GM12878 (cell line): Measurements from ENCODE around the gene BCL2. TPM values are rescaled to one million over a fixed set of nuclear protein-coding genes. Genes with fewer than 3 reads are reported as not detected.
A peak's percentile ranks its signal among the peaks of the same experiment; 100 is the strongest.

Experiments used
- ATF2 ChIP-seq: IDR thresholded peaks from 2 replicates; pipeline ENCODE4 v1.6.1; 2012; ENCODE audit warnings: low read length, inconsistent platforms
- BACH1 ChIP-seq: fragments of 450-650 bp; IDR thresholded peaks from 2 replicates; pipeline ENCODE4 v1.6.1; 2017; ENCODE audit warnings: mild to moderate bottlenecking, borderline replicate concordance
- BCL11A ChIP-seq: IDR thresholded peaks from 2 replicates; pipeline ENCODE4 v1.6.1; 2011; ENCODE audit warnings: low read depth, low read length
- HDGF ChIP-seq: fragments of 450-650 bp; IDR thresholded peaks from 2 replicates; pipeline ENCODE4 v1.6.1; 2016; ENCODE audit warnings: antibody characterized with exemption
- NFXL1 ChIP-seq: fragments of 450-650 bp; IDR thresholded peaks from 2 replicates; pipeline ENCODE4 v1.6.1; 2017; ENCODE audit warnings: antibody characterized with exemption, mild to moderate bottlenecking, borderline replicate concordance
- RAD51 ChIP-seq: fragments of 450-650 bp; IDR thresholded peaks from 2 replicates; pipeline ENCODE4 v1.6.1; 2016; ENCODE audit warnings: moderate library complexity, mild to moderate bottlenecking, inconsistent platforms
- RFX5 ChIP-seq: IDR thresholded peaks from 2 replicates; pipeline ENCODE4 v1.6.1; 2011; ENCODE audit warnings: low read depth, low read length, improper control_type of control experiment
- SP1 ChIP-seq: IDR thresholded peaks from one replicate; pipeline ENCODE4 v1.6.1; 2011; ENCODE audit warnings: low read depth, low read length
- TCF12 ChIP-seq: IDR thresholded peaks from 2 replicates; pipeline ENCODE4 v1.6.1; 2011; ENCODE audit warnings: low read depth, mild to moderate bottlenecking, low read length
- ZBTB11 ChIP-seq: fragments of 450-650 bp; formaldehyde crosslinking; IDR thresholded peaks from 2 replicates; pipeline ENCODE4 v1.5.0; 2022; ENCODE audit warnings: mild to moderate bottlenecking, missing genetic modification characterization
- ZNF217 ChIP-seq: fragments of 450-650 bp; IDR thresholded peaks from 2 replicates; pipeline ENCODE4 v1.6.1; 2017; ENCODE audit warnings: antibody characterized with exemption, mild to moderate bottlenecking
- ZZZ3 ChIP-seq: IDR thresholded peaks from 2 replicates; pipeline ENCODE4 v1.6.1; 2011; ENCODE audit warnings: low read depth; ENCODE audit not compliant: control insufficient read depth, insufficient read length
- polyA plus RNA-seq, 11 experiments: library from polyadenylated mRNA; depleted of rRNA in 4 of 11; unstranded in 6 of 11; stranded (reverse) in 5 of 11; fragments of >200 nt; fragmentation: Nextera tagmentation in 4 of 11; fragmentation: Illumina TruSeq in 1 of 11; extraction: Ambion mirVana in 4 of 11; extraction: Trizol in 1 of 11; gene quantifications; 1 replicate in 1 of 11; 2 replicates in 10 of 11; pipeline versions ENCODE4 v1.2.1 to v1.2.3, GENCODE V29; 2011 to 2016; ENCODE audit warnings: inconsistent platforms in 2 of 11, missing spikeins in 2 of 11, low read depth in 1 of 11
- total RNA-seq, 4 experiments: library from RNA; depleted of rRNA in 3 of 4; stranded (reverse); fragments of >200 nt in 3 of 4; fragmentation: Illumina TruSeq in 1 of 4; extraction: Trizol in 1 of 4; gene quantifications; 2 replicates each; pipeline versions ENCODE4 v1.2.1 to v1.2.3, GENCODE V29; 2013 to 2021
- TF ChIP-seq, protein P1 (sequence below): IDR thresholded peaks from 2 replicates; pipeline ENCODE4 v1.6.1; 2011; ENCODE audit warnings: borderline replicate concordance, low read depth, mild to moderate bottlenecking, moderate library complexity, low read length; ENCODE audit not compliant: insufficient read depth, poor library complexity, severe bottlenecking
- TF ChIP-seq, protein P2 (sequence below): fragments of 450-650 bp; conservative IDR thresholded peaks from 2 replicates; pipeline ENCODE4 v1.6.1; 2017; ENCODE audit warnings: mild to moderate bottlenecking, moderate library complexity

Gene BCL2
- total and polyA plus RNA-seq, 10 of the 15 experiments (the other 5 are each of a cell fraction or from before 2014, with no cell fraction given): 4.1 to 47.8 (median 19.3) TPM

- TF ChIP-seq, protein P1, sequence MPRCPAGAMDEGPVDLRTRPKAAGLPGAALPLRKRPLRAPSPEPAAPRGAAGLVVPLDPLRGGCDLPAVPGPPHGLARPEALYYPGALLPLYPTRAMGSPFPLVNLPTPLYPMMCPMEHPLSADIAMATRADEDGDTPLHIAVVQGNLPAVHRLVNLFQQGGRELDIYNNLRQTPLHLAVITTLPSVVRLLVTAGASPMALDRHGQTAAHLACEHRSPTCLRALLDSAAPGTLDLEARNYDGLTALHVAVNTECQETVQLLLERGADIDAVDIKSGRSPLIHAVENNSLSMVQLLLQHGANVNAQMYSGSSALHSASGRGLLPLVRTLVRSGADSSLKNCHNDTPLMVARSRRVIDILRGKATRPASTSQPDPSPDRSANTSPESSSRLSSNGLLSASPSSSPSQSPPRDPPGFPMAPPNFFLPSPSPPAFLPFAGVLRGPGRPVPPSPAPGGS: no peak
- TF ChIP-seq SP1: peak; percentile 40
- no peak for TF ChIP-seq BACH1
- TF ChIP-seq RAD51: no peak
- TF ChIP-seq TCF12: peak; percentile 90
- no peak for TF ChIP-seq ATF2
- no peak for TF ChIP-seq ZZZ3
- TF ChIP-seq BCL11A: 0 out of 2 replicates have a peak, but pooled peaks have one; percentile 28
- no peak for TF ChIP-seq ZNF217
- TF ChIP-seq HDGF: no peak
- no peak for TF ChIP-seq RFX5
- TF ChIP-seq NFXL1: no peak
- no peak for TF ChIP-seq ZBTB11 (CRISPR knock-in tag)
- TF ChIP-seq, protein P2, sequence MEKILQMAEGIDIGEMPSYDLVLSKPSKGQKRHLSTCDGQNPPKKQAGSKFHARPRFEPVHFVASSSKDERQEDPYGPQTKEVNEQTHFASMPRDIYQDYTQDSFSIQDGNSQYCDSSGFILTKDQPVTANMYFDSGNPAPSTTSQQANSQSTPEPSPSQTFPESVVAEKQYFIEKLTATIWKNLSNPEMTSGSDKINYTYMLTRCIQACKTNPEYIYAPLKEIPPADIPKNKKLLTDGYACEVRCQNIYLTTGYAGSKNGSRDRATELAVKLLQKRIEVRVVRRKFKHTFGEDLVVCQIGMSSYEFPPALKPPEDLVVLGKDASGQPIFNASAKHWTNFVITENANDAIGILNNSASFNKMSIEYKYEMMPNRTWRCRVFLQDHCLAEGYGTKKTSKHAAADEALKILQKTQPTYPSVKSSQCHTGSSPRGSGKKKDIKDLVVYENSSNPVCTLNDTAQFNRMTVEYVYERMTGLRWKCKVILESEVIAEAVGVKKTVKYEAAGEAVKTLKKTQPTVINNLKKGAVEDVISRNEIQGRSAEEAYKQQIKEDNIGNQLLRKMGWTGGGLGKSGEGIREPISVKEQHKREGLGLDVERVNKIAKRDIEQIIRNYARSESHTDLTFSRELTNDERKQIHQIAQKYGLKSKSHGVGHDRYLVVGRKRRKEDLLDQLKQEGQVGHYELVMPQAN: no peak
Measured at GRCh38 chr18:63157293-63158011, 162.1 kb downstream of the BCL2 start (continued).
